HG02981 (cell line): ENCODE results near the gene MAP4K3.
A peak's percentile ranks its signal among the peaks of the same experiment; 100 is the strongest.

ENCODE experiments used
- ATAC-seq: cut with Tn5 transposase; IDR thresholded peaks from one replicate; pipeline ENCODE4 v1.9.1; 2021; ENCODE audit warnings: mild to moderate bottlenecking, moderate library complexity; ENCODE audit not compliant: unreplicated experiment

The MAP4K3 gene

GRCh38 chr2:39436592-39437521 is at the start of gene MAP4K3:
Gene MAP4K3, minus strand, starts transcription at chr2:39437285. Its CDS starts 298 bp downstream, at chr2:39436987.
- peak; percentile 69 for ATAC-seq

- ATAC-seq = no peak
These were observed 49.0 kb upstream of the MAP4K3 start for GRCh38 chr2:39486071-39486470.

- no peak for ATAC-seq
These were observed 47.8 kb upstream of the MAP4K3 start for GRCh38 chr2:39484620-39485495.

- no peak for ATAC-seq
These were observed 47.1 kb upstream of the MAP4K3 start for GRCh38 chr2:39484206-39484605.

- no peak for ATAC-seq
These were observed 46.4 kb upstream of the MAP4K3 start for GRCh38 chr2:39483534-39483933.

- ATAC-seq = no peak
These were observed 44.5 kb upstream of the MAP4K3 start for GRCh38 chr2:39481611-39482010.

GRCh38 chr2:39479696-39480095 is 42.6 kb upstream of the MAP4K3 start:
- ATAC-seq = no peak

GRCh38 chr2:39479053-39479670 is 42.1 kb upstream of the MAP4K3 start:
- ATAC-seq = no peak

GRCh38 chr2:39476524-39476923 is 39.4 kb upstream of the MAP4K3 start:
- peak; percentile 90 for ATAC-seq

- no peak for ATAC-seq
These were observed 37.9 kb upstream of the MAP4K3 start for GRCh38 chr2:39475006-39475405.

GRCh38 chr2:39470580-39470979 is 33.5 kb upstream of the MAP4K3 start:
- ATAC-seq = peak; percentile 43

- peak; percentile 88 for ATAC-seq
These were observed 32.7 kb upstream of the MAP4K3 start for GRCh38 chr2:39469807-39470206.

GRCh38 chr2:39468579-39469451 is 31.7 kb upstream of the MAP4K3 start:
- no peak for ATAC-seq

- no peak for ATAC-seq
These were observed 29.2 kb upstream of the MAP4K3 start for GRCh38 chr2:39466311-39466710.

- no peak for ATAC-seq
These were observed 27.8 kb upstream of the MAP4K3 start for GRCh38 chr2:39464864-39465263.

GRCh38 chr2:39455826-39456225 is 18.7 kb upstream of the MAP4K3 start:
- no peak for ATAC-seq

GRCh38 chr2:39452396-39452795 is 15.3 kb upstream of the MAP4K3 start:
- ATAC-seq = no peak

GRCh38 chr2:39451954-39452353 is 14.9 kb upstream of the MAP4K3 start:
- no peak for ATAC-seq

GRCh38 chr2:39448169-39448502 is 11.1 kb upstream of the MAP4K3 start:
- ATAC-seq = no peak
